Measurements from ENCODE around the gene OBSL1. TPM values are rescaled to one million over a fixed set of nuclear protein-coding genes. Genes with fewer than 3 reads are reported as not detected.

The OBSL1 gene
- total RNA-seq, 1 donor from 2014 or later, result 208 TPM

DNA sequence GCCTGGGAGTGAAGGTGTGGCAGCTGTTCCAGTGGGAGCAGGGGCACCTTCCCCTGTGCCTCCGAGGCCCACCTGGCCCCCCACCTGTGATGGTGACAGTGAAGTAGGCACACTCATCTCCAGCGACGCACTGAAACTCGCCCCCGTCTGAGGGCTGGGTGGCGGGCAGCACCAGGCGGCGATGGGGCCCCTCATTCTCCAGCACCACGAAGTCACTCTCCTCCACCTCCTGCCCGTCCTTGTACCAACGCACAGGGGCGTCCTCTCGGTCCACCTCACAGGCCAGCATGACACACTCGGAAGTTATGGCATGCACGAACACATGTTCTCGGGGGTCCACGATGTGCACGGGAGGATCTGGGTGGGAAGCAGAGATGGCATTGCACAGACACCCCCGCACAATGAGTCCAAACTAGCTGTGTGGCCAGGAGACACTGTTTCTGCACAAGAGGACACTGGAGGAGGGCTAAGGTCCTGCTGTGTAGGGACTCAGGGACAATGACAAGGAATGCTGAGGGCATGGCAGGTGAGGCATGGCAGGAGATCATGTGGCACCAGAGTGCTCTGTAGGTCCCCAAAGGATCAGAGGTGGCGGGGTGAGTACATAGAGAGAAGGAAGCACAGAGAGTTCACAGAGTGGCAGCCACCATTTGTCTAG, 7.9 kb downstream of the OBSL1 start:
- Histone ChIP-seq H3K27me3 (ENCODE audit: low read depth) (no peaks in the 10 kb centered on the region), H3K4me3 (no peak overlapping the region), H3K27ac (replicated peaks) (no peak overlapping the region), H3K4me1 (peaks cover 31% of the 10 kb centered on the region), H3K9me3 (replicated peaks) (no peaks in the 10 kb centered on the region), H3K36me3 (peaks cover 49% of the 10 kb centered on the region)
- intact Hi-C loops (cut with micrococcal nuclease), result no loop called here
- TF ChIP-seq, protein P1, sequence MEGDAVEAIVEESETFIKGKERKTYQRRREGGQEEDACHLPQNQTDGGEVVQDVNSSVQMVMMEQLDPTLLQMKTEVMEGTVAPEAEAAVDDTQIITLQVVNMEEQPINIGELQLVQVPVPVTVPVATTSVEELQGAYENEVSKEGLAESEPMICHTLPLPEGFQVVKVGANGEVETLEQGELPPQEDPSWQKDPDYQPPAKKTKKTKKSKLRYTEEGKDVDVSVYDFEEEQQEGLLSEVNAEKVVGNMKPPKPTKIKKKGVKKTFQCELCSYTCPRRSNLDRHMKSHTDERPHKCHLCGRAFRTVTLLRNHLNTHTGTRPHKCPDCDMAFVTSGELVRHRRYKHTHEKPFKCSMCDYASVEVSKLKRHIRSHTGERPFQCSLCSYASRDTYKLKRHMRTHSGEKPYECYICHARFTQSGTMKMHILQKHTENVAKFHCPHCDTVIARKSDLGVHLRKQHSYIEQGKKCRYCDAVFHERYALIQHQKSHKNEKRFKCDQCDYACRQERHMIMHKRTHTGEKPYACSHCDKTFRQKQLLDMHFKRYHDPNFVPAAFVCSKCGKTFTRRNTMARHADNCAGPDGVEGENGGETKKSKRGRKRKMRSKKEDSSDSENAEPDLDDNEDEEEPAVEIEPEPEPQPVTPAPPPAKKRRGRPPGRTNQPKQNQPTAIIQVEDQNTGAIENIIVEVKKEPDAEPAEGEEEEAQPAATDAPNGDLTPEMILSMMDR (IDR thresholded peaks at IDR 0.05; ENCODE audit: borderline replicate concordance), result no peak
- no peak for DNase-seq

DNA sequence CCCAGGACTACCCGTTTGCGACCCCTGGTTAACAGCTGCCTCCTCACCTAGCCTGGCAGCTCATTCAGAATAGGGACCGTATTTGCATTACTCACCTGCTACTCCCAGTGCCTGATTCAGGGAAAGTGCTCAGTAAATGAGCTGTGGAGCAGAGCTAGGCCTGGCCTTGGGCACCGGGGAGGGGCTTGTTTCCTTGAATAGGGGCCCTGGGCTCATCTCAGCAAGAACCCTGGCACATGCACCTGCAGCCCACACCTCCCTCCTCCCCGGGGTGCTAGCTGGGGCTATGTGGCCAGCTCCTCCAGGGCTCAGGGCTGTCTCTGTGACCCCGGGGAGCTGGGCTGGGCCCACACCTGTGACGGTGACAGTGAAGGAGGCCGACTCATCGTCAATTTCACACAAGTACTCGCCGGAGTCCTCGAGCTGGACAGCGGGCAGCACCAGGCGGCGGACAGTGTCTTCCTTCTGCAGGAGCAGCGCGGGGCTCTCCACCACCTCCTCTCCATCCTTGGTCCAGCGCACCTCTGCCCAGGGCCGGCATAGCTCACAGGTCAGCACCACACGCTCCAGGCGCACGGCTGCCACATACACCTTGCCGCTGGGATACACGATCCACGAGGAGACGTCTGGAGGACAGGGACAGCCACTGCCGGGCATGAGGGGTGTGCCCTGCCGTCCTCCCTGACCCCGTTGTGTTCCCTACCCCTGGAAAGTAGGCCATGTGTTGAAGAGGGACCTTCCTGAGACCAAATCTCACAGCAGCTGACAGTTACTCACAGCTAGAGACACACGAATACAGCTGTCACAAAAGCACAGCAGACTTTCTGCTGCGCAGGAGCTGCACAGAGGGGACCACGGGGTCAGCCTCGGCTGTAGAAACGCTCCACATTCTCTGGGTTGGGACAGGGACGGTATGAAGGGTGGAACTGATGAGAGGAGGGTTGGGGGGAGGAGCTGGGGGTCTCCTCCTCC, 9.0 kb downstream of the OBSL1 start:
- intact Hi-C loops (cut with micrococcal nuclease), result no loop called here
- H3K36me3 ChIP-seq, result peaks cover 52% of the 10 kb centered on the region
- H3K9me3 ChIP-seq (replicated peaks), result no peaks in the 10 kb centered on the region
- DNase-seq, result no peak
- H3K27me3 ChIP-seq (ENCODE audit: low read depth), result no peaks in the 10 kb centered on the region
- H3K4me1 ChIP-seq, result peaks cover 31% of the 10 kb centered on the region
- no peak overlapping the region for H3K27ac ChIP-seq (replicated peaks)
- TF ChIP-seq, protein P1 (IDR thresholded peaks at IDR 0.05; ENCODE audit: borderline replicate concordance), result no peak
- no peak overlapping the region for H3K4me3 ChIP-seq

DNA sequence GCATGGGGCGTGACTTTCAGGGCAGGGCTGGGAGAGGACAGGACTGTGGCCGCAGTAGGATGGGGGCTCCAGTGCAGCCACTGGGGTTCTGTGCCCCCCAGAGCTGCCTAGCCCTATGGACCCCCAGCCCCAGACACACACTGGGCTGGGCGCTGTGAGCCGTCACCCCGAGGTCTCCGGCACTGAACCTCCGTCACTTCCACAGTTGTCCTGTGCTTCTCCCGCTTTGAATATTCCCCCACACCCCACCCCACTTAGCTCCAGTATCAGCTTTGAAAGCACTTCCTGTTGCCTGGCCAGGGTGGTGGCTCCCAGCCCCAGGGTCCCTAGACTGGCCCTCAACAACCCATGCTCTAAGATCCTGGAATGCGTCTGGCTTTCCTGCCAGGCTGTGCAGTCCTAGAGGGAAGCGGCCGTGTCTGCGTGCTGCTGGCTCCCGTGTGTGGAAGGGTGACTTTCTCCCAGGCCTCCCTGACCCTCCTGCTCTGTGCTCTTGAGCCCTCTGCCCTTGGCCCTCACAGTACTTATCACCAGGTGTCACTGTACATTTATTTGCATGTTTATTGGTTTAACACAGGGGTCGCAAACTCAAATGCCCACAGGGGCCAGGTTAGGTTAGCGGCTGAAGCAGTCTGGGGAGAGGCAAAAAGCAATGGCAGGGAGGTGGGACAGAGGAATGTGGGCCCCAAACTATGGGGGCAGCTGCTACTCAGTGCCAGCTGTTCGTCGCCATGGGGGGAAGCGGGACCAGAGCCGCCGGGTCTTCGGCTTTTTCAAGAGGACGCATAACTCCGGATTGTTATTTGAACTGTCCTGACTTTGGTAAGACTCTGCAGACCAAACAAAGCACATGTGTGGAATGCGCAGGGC, 9.9 kb downstream of the OBSL1 start:
- TF ChIP-seq, protein P1 (IDR thresholded peaks at IDR 0.05; ENCODE audit: borderline replicate concordance), result no peak
- Histone ChIP-seq H3K36me3 (peaks cover 43% of the 10 kb centered on the region), H3K27me3 (ENCODE audit: low read depth) (no peaks in the 10 kb centered on the region), H3K9me3 (replicated peaks) (no peaks in the 10 kb centered on the region), H3K4me1 (peaks cover 31% of the 10 kb centered on the region), H3K27ac (replicated peaks) (peak overlapping the region; percentile 40), H3K4me3 (no peak overlapping the region)
- DNase-seq, result no peak
- intact Hi-C loops (cut with micrococcal nuclease), result no loop called here

- no peak for DNase-seq
- Histone ChIP-seq H3K27ac (replicated peaks) (no peak overlapping the region), H3K27me3 (ENCODE audit: low read depth) (no peaks in the 10 kb centered on the region), H3K36me3 (peaks cover 43% of the 10 kb centered on the region), H3K9me3 (replicated peaks) (no peaks in the 10 kb centered on the region), H3K4me3 (no peak overlapping the region), H3K4me1 (peaks cover 31% of the 10 kb centered on the region)
- intact Hi-C loops (cut with micrococcal nuclease), result no loop called here
- TF ChIP-seq, protein P1 (IDR thresholded peaks at IDR 0.05; ENCODE audit: borderline replicate concordance), result no peak
These were observed 10.5 kb downstream of the OBSL1 start for GRCh38 chr2:219560893-219561178.
